Body of pancreas (tissue), 4 donors: ENCODE measurements around the gene ADAM17. TPM values are rescaled to one million over a fixed set of nuclear protein-coding genes. Genes with fewer than 3 reads are reported as not detected.

ENCODE experiments used
- ATAC-seq: fragments of 150-250 bp; one replicate; pipeline ENCODE4 v1.9.1; 2016
- DNase-seq, 4 donors: peaks; one replicate each; pipeline ENCODE4 v3.0.0-alpha.2; 2019
- H3K27ac ChIP-seq, 4 donors: fragments of 200-600 bp; sonication (generic); 1 replicate in 3 of 4; 2 replicates in 1 of 4; pipeline versions ENCODE4 v1.5.1 to v1.6.1; 2016 to 2019; ENCODE audit warnings: mild to moderate bottlenecking in 1 of 4, mixed read lengths in 1 of 4, moderate library complexity in 1 of 4
- H3K27me3 ChIP-seq, 2 donors: fragments of 200-600 bp; sonication (generic); one replicate each; pipeline ENCODE4 v1.6.0; 2016; ENCODE audit warnings: mild to moderate bottlenecking in 1 of 2
- H3K36me3 ChIP-seq, 2 donors: fragments of 200-600 bp; sonication (generic); replicated peaks in 1 of 2; 2 replicates each; pipeline ENCODE4 v1.5.1; 2016; ENCODE audit warnings: low read depth in 2 of 2; ENCODE audit not compliant: insufficient read depth in 1 of 2
- H3K4me1 ChIP-seq: fragments of 200-600 bp; sonication (generic); one replicate; pipeline ENCODE4 v1.6.0; 2016
- H3K4me3 ChIP-seq, 2 donors: fragments of 200-600 bp; sonication (generic); 1 replicate in 1 of 2; 2 replicates in 1 of 2; pipeline ENCODE4 v1.5.1; 2016 to 2019
- H3K9me3 ChIP-seq, 3 donors: fragments of 200-600 bp; sonication (generic); 1 replicate in 2 of 3; 2 replicates in 1 of 3; pipeline ENCODE4 v1.5.1; 2016
- CTCF ChIP-seq, 7 experiments: fragments of 450-650 bp in 4 of 7; fragments of 200-600 bp in 3 of 7; sonication (generic) in 3 of 7; IDR thresholded peaks; one replicate each; pipeline ENCODE4 v1.5.1; 2016 to 2019; ENCODE audit warnings: antibody characterized with exemption in 7 of 7
- POLR2A ChIP-seq, 3 donors: fragments of 450-650 bp; IDR thresholded peaks; one replicate each; pipeline ENCODE4 v1.6.1; 2016; ENCODE audit warnings: antibody characterized with exemption in 3 of 3, mild to moderate bottlenecking in 2 of 3
- WGBS, 2 donors: methylation state at CpG; one replicate each; pipeline ENCODE4 v1.1.5; 2017; 5-methylcytosine and 5-hydroxymethylcytosine counted together
- intact Hi-C: fragments of 100-400 bp; cut with DNase I; formaldehyde crosslinking; loops from one replicate; pipeline ENCODE4 v1.15.1; 2023
- total RNA-seq, 2 donors: library from RNA; depleted of rRNA; stranded (reverse); fragments of >200 nt; gene quantifications; one replicate each; pipeline ENCODE4 v1.1.0, GENCODE V29; 2016

Gene ADAM17
- total RNA-seq, 2 donors from 2014 or later = 9.9 to 17.5 TPM

DNA sequence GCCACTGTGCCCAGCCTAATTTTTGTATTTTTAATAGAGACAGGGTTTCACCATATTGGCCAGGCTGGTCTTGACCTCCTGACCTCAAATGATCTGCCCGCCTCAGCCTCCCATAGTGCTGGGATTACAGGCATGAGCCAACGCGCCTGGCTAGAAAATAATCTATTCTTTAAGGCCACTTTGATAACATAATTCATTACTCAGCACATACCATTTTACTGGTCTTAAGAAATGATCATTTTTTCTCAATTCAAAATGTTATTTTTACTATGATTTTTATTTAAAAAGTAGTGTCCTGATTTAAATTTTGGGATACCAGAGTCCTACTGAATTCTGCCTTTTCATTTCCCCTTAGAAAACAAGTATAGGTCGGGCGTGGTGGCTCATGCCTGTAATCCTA lies 27.0 kb upstream of the ADAM17 start:
- Histone ChIP-seq H3K27ac (no peak overlapping the region), H3K4me1 (no peaks in the 10 kb centered on the region), H3K27me3 (no peaks in the 10 kb centered on the region), H3K9me3 (no peaks in the 10 kb centered on the region), H3K36me3 (peaks cover 10 to 14% of the 10 kb centered on the region in 2 donors), H3K4me3 (no peak overlapping the region)
- 93 to 94% methylated on average over 5 of the region's 5 CpGs for WGBS, 2 donors
- intact Hi-C loops = no loop called here
- ATAC-seq (no peak), DNase-seq (no peak)
- TF ChIP-seq CTCF (IDR thresholded peaks at IDR 0.05) (no peak), POLR2A (IDR thresholded peaks at IDR 0.05) (no peak)

DNA sequence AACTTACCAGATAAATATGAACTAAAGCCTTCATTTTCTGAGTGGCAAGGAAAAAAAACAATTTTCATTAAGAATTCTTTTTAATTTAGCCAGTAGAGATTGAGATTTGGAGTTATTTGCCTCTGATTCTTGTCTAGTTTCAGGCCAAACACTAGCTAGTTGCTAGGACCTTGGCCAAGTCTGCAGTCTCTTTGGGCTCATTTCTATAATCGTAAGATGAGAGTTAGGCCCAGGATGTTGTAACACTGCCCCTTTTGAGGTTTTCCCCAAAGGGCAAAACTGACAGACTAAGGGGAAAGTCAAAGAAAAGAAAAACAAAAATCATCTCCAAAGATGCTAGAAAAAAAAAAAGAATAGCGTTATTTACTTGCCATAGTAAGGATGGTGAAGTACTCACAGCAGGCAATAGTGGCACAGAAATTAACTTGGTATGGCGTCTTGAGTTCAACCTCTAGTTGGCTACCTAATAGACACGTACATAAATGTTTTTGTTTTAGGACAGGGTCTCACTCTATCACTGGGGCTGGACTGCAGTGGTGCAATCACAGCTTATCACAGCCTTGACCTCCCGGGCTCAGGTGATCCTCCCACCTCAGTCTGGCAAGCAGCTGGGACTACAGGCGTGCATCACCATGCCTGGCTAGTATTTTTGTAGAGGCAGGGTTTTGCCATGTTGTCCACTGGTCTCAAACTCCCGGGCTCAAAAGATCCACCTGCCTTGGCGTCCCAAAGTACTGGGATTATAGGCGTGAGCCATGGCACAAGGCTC lies 23.0 kb upstream of the ADAM17 start:
- no peaks in the 10 kb centered on the region for H3K9me3 ChIP-seq
- ATAC-seq (no peak), DNase-seq (no peak)
- WGBS, 2 donors = 76 to 86% methylated on average over 7 to 9 of the region's 9 CpGs
- intact Hi-C loops = no loop called here
- H3K27me3 ChIP-seq = no peaks in the 10 kb centered on the region
- no peak overlapping the region for H3K27ac ChIP-seq
- no peak for TF ChIP-seq POLR2A (IDR thresholded peaks at IDR 0.05)
- TF ChIP-seq CTCF (IDR thresholded peaks at IDR 0.05) = no peak
- no peaks in the 10 kb centered on the region for H3K4me1 ChIP-seq
- H3K36me3 ChIP-seq = peaks cover 0 to 4% of the 10 kb centered on the region in 2 donors
- no peak overlapping the region for H3K4me3 ChIP-seq

GRCh38 chr2:9574331-9574730 lies 18.7 kb upstream of the ADAM17 start:
- WGBS, 2 donors = 54 to 65% methylated on average over 2 of the region's 2 CpGs
- TF ChIP-seq POLR2A (IDR thresholded peaks at IDR 0.05) (no peak), CTCF (IDR thresholded peaks at IDR 0.05) (no peak)
- ATAC-seq (peak; percentile 42), DNase-seq (no peak)
- H3K4me1 ChIP-seq = no peaks in the 10 kb centered on the region
- no peaks in the 10 kb centered on the region for H3K9me3 ChIP-seq
- no peaks in the 10 kb centered on the region for H3K36me3 ChIP-seq
- intact Hi-C loops = no loop called here
- no peak overlapping the region for H3K4me3 ChIP-seq
- H3K27ac ChIP-seq = peak overlapping the region in 2 of 4 donors; percentile 31 to 35
- no peaks in the 10 kb centered on the region for H3K27me3 ChIP-seq

GRCh38 chr2:9573840-9574239 lies 18.2 kb upstream of the ADAM17 start:
- ATAC-seq = no peak
- 88 to 92% methylated on average over 4 of the region's 4 CpGs for WGBS, 2 donors
- Histone ChIP-seq H3K36me3 (no peaks in the 10 kb centered on the region), H3K4me1 (no peaks in the 10 kb centered on the region), H3K27me3 (no peaks in the 10 kb centered on the region), H3K27ac (peak overlapping the region in 1 of 4 donors; percentile 31), H3K9me3 (no peaks in the 10 kb centered on the region), H3K4me3 (no peak overlapping the region)
- TF ChIP-seq CTCF (IDR thresholded peaks at IDR 0.05) = no peak
- no peak for TF ChIP-seq POLR2A (IDR thresholded peaks at IDR 0.05)
- no peak for DNase-seq
- intact Hi-C loops = no loop called here
